Calu3 (cell line): ENCODE data around the gene NADK2. TPM values are rescaled to one million over a fixed set of nuclear protein-coding genes. Genes with fewer than 3 reads are reported as not detected.

Experiments used
- BruUV-seq: library from RNA; stranded (reverse); fragments of 400-500 nt; replicated peaks from 2 replicates; lab custom pipeline; 2021; lab: Mats Ljungman, UMichigan
- CTCF ChIA-PET: fragments of 300-600 bp; sonication (Branson Sonifier 250); formaldehyde crosslinking; loops from one replicate; lab custom pipeline; 2022; ENCODE audit warnings: antibody characterized with exemption; lab: Charles Lee
- DNase-seq: peaks from one replicate; pipeline ENCODE4 v3.0.0; 2022
- H3K27ac Mint-ChIP-seq: one replicate; pipeline ENCODE4 v1.8.0; 2022; ENCODE audit warnings: mixed read lengths; ENCODE audit not compliant: unreplicated experiment
- H3K27me3 Mint-ChIP-seq: one replicate; pipeline ENCODE4 v1.8.0; 2022; ENCODE audit warnings: mixed read lengths; ENCODE audit not compliant: unreplicated experiment
- H3K36me3 Mint-ChIP-seq: one replicate; pipeline ENCODE4 v1.8.0; 2022; ENCODE audit warnings: mild to moderate bottlenecking, moderate library complexity, mixed read lengths; ENCODE audit not compliant: insufficient read depth, unreplicated experiment
- H3K4me1 Mint-ChIP-seq: one replicate; pipeline ENCODE4 v1.8.0; 2022; ENCODE audit warnings: mild to moderate bottlenecking, low read depth, mixed read lengths; ENCODE audit not compliant: unreplicated experiment
- H3K4me3 Mint-ChIP-seq: one replicate; pipeline ENCODE4 v1.8.0; 2022; ENCODE audit warnings: mild to moderate bottlenecking, low read depth, moderate library complexity, mixed read lengths; ENCODE audit not compliant: unreplicated experiment
- H3K9me3 Mint-ChIP-seq: one replicate; pipeline ENCODE4 v1.8.0; 2022; ENCODE audit warnings: low read depth, mixed read lengths; ENCODE audit not compliant: unreplicated experiment
- intact Hi-C: fragments of 100-400 bp; cut with micrococcal nuclease; formaldehyde crosslinking; loops from one replicate; pipeline ENCODE4 v1.10.0; 2022; ENCODE audit not compliant: unreplicated experiment
- total RNA-seq: library from RNA; stranded (reverse); gene quantifications from 2 replicates; pipeline ENCODE4 v1.2.3, GENCODE V29; 2022
- TF ChIP-seq, protein P1 (sequence below): fragments of 200-600 bp; IDR thresholded peaks from one replicate; pipeline ENCODE4 v1.8.0; 2022; ENCODE audit warnings: antibody characterized with exemption; ENCODE audit not compliant: unreplicated experiment

Gene NADK2
- total RNA-seq, 1 experiment from 2014 or later, result 18.8 TPM

DNA sequence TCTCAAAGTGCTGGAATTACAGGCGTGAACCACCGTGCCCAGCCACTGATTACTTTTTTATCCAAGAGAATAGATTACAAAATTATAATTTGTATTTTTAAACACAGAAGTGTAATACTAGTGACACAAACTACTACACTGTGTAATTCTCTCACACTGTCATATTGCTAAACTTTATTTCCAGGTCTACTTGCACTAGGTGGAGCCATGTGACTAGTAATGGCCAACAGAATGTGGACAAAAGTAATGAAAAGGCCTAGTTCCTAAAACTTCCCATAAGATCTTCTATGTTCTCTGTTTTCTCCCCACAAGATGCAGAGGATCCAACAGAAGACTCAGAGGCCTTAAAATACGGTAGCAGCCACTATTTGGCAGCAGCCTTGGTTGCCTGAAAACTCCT is 27.3 kb downstream of the NADK2 start:
- CTCF ChIA-PET, result no interaction called here
- no TSS peak for BruUV-seq
- intact Hi-C loops, result no loop called here

GRCh38 chr5:36209664-36210063 is 32.1 kb downstream of the NADK2 start:
- intact Hi-C loops, result no loop called here
- H3K9me3 Mint-ChIP-seq, result no peaks in the 10 kb centered on the region
- TF ChIP-seq, protein P1, sequence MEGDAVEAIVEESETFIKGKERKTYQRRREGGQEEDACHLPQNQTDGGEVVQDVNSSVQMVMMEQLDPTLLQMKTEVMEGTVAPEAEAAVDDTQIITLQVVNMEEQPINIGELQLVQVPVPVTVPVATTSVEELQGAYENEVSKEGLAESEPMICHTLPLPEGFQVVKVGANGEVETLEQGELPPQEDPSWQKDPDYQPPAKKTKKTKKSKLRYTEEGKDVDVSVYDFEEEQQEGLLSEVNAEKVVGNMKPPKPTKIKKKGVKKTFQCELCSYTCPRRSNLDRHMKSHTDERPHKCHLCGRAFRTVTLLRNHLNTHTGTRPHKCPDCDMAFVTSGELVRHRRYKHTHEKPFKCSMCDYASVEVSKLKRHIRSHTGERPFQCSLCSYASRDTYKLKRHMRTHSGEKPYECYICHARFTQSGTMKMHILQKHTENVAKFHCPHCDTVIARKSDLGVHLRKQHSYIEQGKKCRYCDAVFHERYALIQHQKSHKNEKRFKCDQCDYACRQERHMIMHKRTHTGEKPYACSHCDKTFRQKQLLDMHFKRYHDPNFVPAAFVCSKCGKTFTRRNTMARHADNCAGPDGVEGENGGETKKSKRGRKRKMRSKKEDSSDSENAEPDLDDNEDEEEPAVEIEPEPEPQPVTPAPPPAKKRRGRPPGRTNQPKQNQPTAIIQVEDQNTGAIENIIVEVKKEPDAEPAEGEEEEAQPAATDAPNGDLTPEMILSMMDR, result no peak
- no peak overlapping the region for H3K4me3 Mint-ChIP-seq
- peaks cover 7% of the 10 kb centered on the region for H3K36me3 Mint-ChIP-seq
- no TSS peak for BruUV-seq
- CTCF ChIA-PET, result no interaction called here
- H3K27ac Mint-ChIP-seq, result no peak overlapping the region
- H3K4me1 Mint-ChIP-seq, result no peaks in the 10 kb centered on the region
- no peak for DNase-seq
- H3K27me3 Mint-ChIP-seq, result no peaks in the 10 kb centered on the region

More for the DNA sequence above, 27.3 kb downstream of the NADK2 start:
- no peak for DNase-seq
- H3K4me1 Mint-ChIP-seq, result no peaks in the 10 kb centered on the region
- H3K27me3 Mint-ChIP-seq, result no peaks in the 10 kb centered on the region
- no peaks in the 10 kb centered on the region for H3K36me3 Mint-ChIP-seq
- H3K27ac Mint-ChIP-seq, result no peak overlapping the region
- H3K4me3 Mint-ChIP-seq, result no peak overlapping the region
- H3K9me3 Mint-ChIP-seq, result no peaks in the 10 kb centered on the region
- TF ChIP-seq, protein P1, result no peak

DNA sequence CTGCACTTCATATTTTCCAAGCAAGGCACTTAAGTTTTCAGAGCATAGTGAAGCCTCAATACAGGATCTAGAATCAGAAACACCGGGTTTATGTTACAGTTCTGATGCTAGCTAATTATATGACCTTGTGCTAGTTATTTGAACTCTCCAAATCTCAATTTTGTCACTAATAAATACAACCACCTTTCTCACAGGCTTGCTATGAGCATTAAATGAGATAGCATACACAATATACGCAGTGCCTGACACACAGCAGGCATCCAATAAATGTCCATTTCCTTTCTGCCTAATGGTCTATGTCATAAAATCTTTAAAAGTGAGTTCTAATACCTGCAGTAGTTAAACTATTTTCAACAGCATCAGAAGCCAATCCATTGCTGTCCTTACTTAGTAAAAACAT is 32.9 kb downstream of the NADK2 start:
- no peaks in the 10 kb centered on the region for H3K27me3 Mint-ChIP-seq
- BruUV-seq, result no TSS peak
- CTCF ChIA-PET, result no interaction called here
- no peak for DNase-seq
- intact Hi-C loops, result no loop called here
- H3K4me3 Mint-ChIP-seq, result no peak overlapping the region
- TF ChIP-seq, protein P1, result no peak
- H3K9me3 Mint-ChIP-seq, result no peaks in the 10 kb centered on the region
- H3K4me1 Mint-ChIP-seq, result no peaks in the 10 kb centered on the region
- H3K27ac Mint-ChIP-seq, result no peak overlapping the region
- peaks cover 7% of the 10 kb centered on the region for H3K36me3 Mint-ChIP-seq

DNA sequence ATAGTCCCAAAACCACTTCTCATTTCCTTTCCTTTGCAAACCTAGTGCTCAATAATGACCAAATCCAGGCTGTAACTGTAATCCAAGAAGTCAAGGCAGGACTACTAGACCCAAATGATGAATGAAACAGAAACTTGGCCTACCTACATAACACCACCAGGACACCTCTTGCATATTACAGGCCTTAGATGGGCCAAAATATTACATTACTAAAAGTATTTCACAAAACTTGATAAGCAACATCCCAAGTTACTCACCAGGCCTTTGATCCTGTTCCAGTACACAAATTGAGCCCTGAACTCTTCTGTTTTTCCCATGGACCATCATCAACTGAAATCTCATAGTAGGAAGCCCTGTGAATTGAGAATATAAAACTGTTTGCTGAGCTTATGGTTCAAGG is 34.8 kb downstream of the NADK2 start:
- Mint-ChIP-seq H3K4me3 (no peak overlapping the region), H3K27me3 (no peaks in the 10 kb centered on the region), H3K9me3 (no peaks in the 10 kb centered on the region), H3K27ac (no peak overlapping the region), H3K36me3 (peaks cover 7% of the 10 kb centered on the region), H3K4me1 (no peaks in the 10 kb centered on the region)
- BruUV-seq, result no TSS peak
- intact Hi-C loops, result no loop called here
- TF ChIP-seq, protein P1, result no peak
- no peak for DNase-seq
- CTCF ChIA-PET, result no interaction called here
